Hematopoietic multipotent progenitor cell treated with erythropoietin and hydrocortisone succinate and interleukin-3 and kit ligand, for 15 days (in vitro differentiated cells): Measurements from ENCODE around the gene CRIM1.
"Not testable (repeated sequence)": the region's sequence is repeated elsewhere in the genome, so short reads cannot be mapped to it uniquely, and the experiment has no call there.

ENCODE experiments used
- DNase-seq: peaks from one replicate; pipeline ENCODE4 v3.0.0-alpha.2; 2015; ENCODE audit warnings: low spot score

The CRIM1 gene

GRCh38 chr2:36355151-36355889 is at the start of gene CRIM1:
Gene CRIM1, plus strand, starts transcription at chr2:36355778. Its CDS starts 515 bp downstream, at chr2:36356293.
- DNase-seq = no peak

GRCh38 chr2:36307441-36307840 is 48.1 kb upstream of the CRIM1 start:
- no peak for DNase-seq

GRCh38 chr2:36310444-36310843 is 45.1 kb upstream of the CRIM1 start:
- not testable (repeated sequence) for DNase-seq

GRCh38 chr2:36318547-36318946 is 37.0 kb upstream of the CRIM1 start:
- no peak for DNase-seq

- no peak for DNase-seq
Measured at GRCh38 chr2:36322108-36322507, 33.5 kb upstream of the CRIM1 start.

- DNase-seq = no peak
Measured at GRCh38 chr2:36326286-36326685, 29.3 kb upstream of the CRIM1 start.

GRCh38 chr2:36329251-36329650 is 26.3 kb upstream of the CRIM1 start:
- no peak for DNase-seq

- DNase-seq = no peak
Measured at GRCh38 chr2:36329746-36330472, 25.7 kb upstream of the CRIM1 start.

GRCh38 chr2:36330473-36331395 is 24.8 kb upstream of the CRIM1 start:
- no peak for DNase-seq

GRCh38 chr2:36333350-36334012 is 22.1 kb upstream of the CRIM1 start:
- DNase-seq = no peak

GRCh38 chr2:36335597-36335996 is 20.0 kb upstream of the CRIM1 start:
- no peak for DNase-seq

- DNase-seq = no peak
Measured at GRCh38 chr2:36336321-36336720, 19.3 kb upstream of the CRIM1 start.

GRCh38 chr2:36337354-36337753 is 18.2 kb upstream of the CRIM1 start:
- DNase-seq = no peak

- DNase-seq = no peak
Measured at GRCh38 chr2:36338124-36338826, 17.3 kb upstream of the CRIM1 start.

GRCh38 chr2:36338827-36339145 is 16.8 kb upstream of the CRIM1 start:
- no peak for DNase-seq

GRCh38 chr2:36339607-36340218 is 15.9 kb upstream of the CRIM1 start:
- DNase-seq = no peak

GRCh38 chr2:36343606-36344005 is 12.0 kb upstream of the CRIM1 start:
- DNase-seq = no peak

- no peak for DNase-seq
Measured at GRCh38 chr2:36348721-36349120, 6.9 kb upstream of the CRIM1 start.

GRCh38 chr2:36351291-36351690 is 4.3 kb upstream of the CRIM1 start:
- DNase-seq = no peak

GRCh38 chr2:36351736-36352349 is 3.7 kb upstream of the CRIM1 start:
- DNase-seq = peak; percentile 5

GRCh38 chr2:36352701-36353100 is 2.9 kb upstream of the CRIM1 start:
- no peak for DNase-seq
